ENCODE measurements around the gene WRNIP1.
A peak's percentile ranks its signal among the peaks of the same experiment; 100 is the strongest.

WRNIP1 gene

GRCh38 chr6:2765166-2765895 lies at the start of gene WRNIP1:
Gene WRNIP1, plus strand, starts transcription at chr6:2765393. Its CDS starts 230 bp downstream, at chr6:2765623.
- DNase-seq = peak; percentile 98

GRCh38 chr6:2715737-2716136 lies 49.5 kb upstream of the WRNIP1 start:
- no peak for DNase-seq

GRCh38 chr6:2716936-2717700 lies 48.1 kb upstream of the WRNIP1 start:
- DNase-seq = no peak

GRCh38 chr6:2718334-2719092 lies 46.7 kb upstream of the WRNIP1 start:
- no peak for DNase-seq

GRCh38 chr6:2719093-2719455 lies 46.1 kb upstream of the WRNIP1 start:
- DNase-seq = no peak

- no peak for DNase-seq
Measured at GRCh38 chr6:2721219-2721618, 44.0 kb upstream of the WRNIP1 start.

GRCh38 chr6:2725364-2725988 lies 39.7 kb upstream of the WRNIP1 start:
- DNase-seq = no peak

- DNase-seq = no peak
Measured at GRCh38 chr6:2725999-2726567, 39.1 kb upstream of the WRNIP1 start.

- no peak for DNase-seq
Measured at GRCh38 chr6:2729921-2730320, 35.3 kb upstream of the WRNIP1 start.

- no peak for DNase-seq
Measured at GRCh38 chr6:2730353-2731107, 34.7 kb upstream of the WRNIP1 start.

GRCh38 chr6:2731281-2731909 lies 33.8 kb upstream of the WRNIP1 start:
- no peak for DNase-seq

- DNase-seq = no peak
Measured at GRCh38 chr6:2732503-2733089, 32.6 kb upstream of the WRNIP1 start.

- peak; percentile 62 for DNase-seq
Measured at GRCh38 chr6:2733324-2733723, 31.9 kb upstream of the WRNIP1 start.

- no peak for DNase-seq
Measured at GRCh38 chr6:2733736-2734480, 31.3 kb upstream of the WRNIP1 start.

- DNase-seq = no peak
Measured at GRCh38 chr6:2734488-2735166, 30.6 kb upstream of the WRNIP1 start.

GRCh38 chr6:2737885-2738284 lies 27.3 kb upstream of the WRNIP1 start:
- DNase-seq = no peak

- peak; percentile 45 for DNase-seq
Measured at GRCh38 chr6:2738373-2738979, 26.7 kb upstream of the WRNIP1 start.

GRCh38 chr6:2739335-2739734 lies 25.9 kb upstream of the WRNIP1 start:
- DNase-seq = peak; percentile 25

GRCh38 chr6:2740581-2740980 lies 24.6 kb upstream of the WRNIP1 start:
- DNase-seq = no peak

Measured in stimulated activated CD4-positive, alpha-beta T cell treated with anti-CD3 and anti-CD28 coated beads, Interleukin-1b, Interleukin-23, amount 100 ng/mL, for 48 hours (primary cell).